Measurements from ENCODE around the gene ITPRID2. TPM values are rescaled to one million over a fixed set of nuclear protein-coding genes. Genes with fewer than 3 reads are reported as not detected.

Gene ITPRID2
- total RNA-seq, 1 donor from 2014 or later = 64.1 TPM

GRCh38 chr2:181857483-181857882 is 34.0 kb upstream of the ITPRID2 start:
- intact Hi-C loops (cut with DNase I) = no loop called here
- Histone ChIP-seq H3K36me3 (no peaks in the 10 kb centered on the region), H3K27me3 (no peaks in the 10 kb centered on the region), H3K4me1 (peaks cover 5% of the 10 kb centered on the region), H3K9me3 (no peaks in the 10 kb centered on the region), H3K4me3 (no peak overlapping the region), H3K27ac (no peak overlapping the region)
- TF ChIP-seq POLR2A (IDR thresholded peaks at IDR 0.05) = no peak
- peak in 1 of 2 donors; percentile 73 for TF ChIP-seq POLR2AphosphoS5 (IDR thresholded peaks at IDR 0.05; ENCODE audit: insufficient read depth in 1 of 2, low read depth in 1 of 2)
- TF ChIP-seq CTCF (IDR thresholded peaks at IDR 0.05) = no peak
- no peak for DNase-seq (ENCODE audit: extremely low spot score in 2 of 2)

GRCh38 chr2:181858600-181858999 is 32.9 kb upstream of the ITPRID2 start:
- Histone ChIP-seq H3K27ac (no peak overlapping the region), H3K9me3 (no peaks in the 10 kb centered on the region), H3K4me1 (peaks cover 5% of the 10 kb centered on the region), H3K27me3 (no peaks in the 10 kb centered on the region), H3K4me3 (no peak overlapping the region), H3K36me3 (no peaks in the 10 kb centered on the region)
- intact Hi-C loops (cut with DNase I) = no loop called here
- TF ChIP-seq POLR2AphosphoS5 (IDR thresholded peaks at IDR 0.05; ENCODE audit: insufficient read depth in 1 of 2, low read depth in 1 of 2) = peak in 1 of 2 donors; percentile 63
- TF ChIP-seq POLR2A (IDR thresholded peaks at IDR 0.05) = no peak
- no peak for DNase-seq (ENCODE audit: extremely low spot score in 2 of 2)

GRCh38 chr2:181859123-181859522 is 32.4 kb upstream of the ITPRID2 start:
- TF ChIP-seq CTCF (IDR thresholded peaks at IDR 0.05) (no peak), POLR2A (IDR thresholded peaks at IDR 0.05) (no peak), POLR2AphosphoS5 (IDR thresholded peaks at IDR 0.05; ENCODE audit: insufficient read depth in 1 of 2, low read depth in 1 of 2) (no peak)
- Histone ChIP-seq H3K4me1 (peaks cover 1% of the 10 kb centered on the region), H3K27me3 (no peaks in the 10 kb centered on the region), H3K9me3 (no peaks in the 10 kb centered on the region), H3K36me3 (no peaks in the 10 kb centered on the region), H3K4me3 (no peak overlapping the region), H3K27ac (no peak overlapping the region)
- DNase-seq (ENCODE audit: extremely low spot score in 2 of 2) = no peak
- intact Hi-C loops (cut with DNase I) = no loop called here

GRCh38 chr2:181859803-181860202 is 31.7 kb upstream of the ITPRID2 start:
- H3K4me3 ChIP-seq = no peak overlapping the region
- H3K36me3 ChIP-seq = no peaks in the 10 kb centered on the region
- no peak overlapping the region for H3K27ac ChIP-seq
- intact Hi-C loops (cut with DNase I) = no loop called here
- H3K9me3 ChIP-seq = no peaks in the 10 kb centered on the region
- H3K27me3 ChIP-seq = no peaks in the 10 kb centered on the region
- no peaks in the 10 kb centered on the region for H3K4me1 ChIP-seq
- TF ChIP-seq POLR2AphosphoS5 (IDR thresholded peaks at IDR 0.05; ENCODE audit: insufficient read depth in 1 of 2, low read depth in 1 of 2) (no peak), CTCF (IDR thresholded peaks at IDR 0.05) (no peak), POLR2A (IDR thresholded peaks at IDR 0.05) (no peak)
- no peak for DNase-seq (ENCODE audit: extremely low spot score in 2 of 2)

GRCh38 chr2:181861379-181861778 is 30.2 kb upstream of the ITPRID2 start:
- Histone ChIP-seq H3K4me1 (no peaks in the 10 kb centered on the region), H3K9me3 (no peaks in the 10 kb centered on the region), H3K27ac (no peak overlapping the region), H3K27me3 (no peaks in the 10 kb centered on the region), H3K36me3 (no peaks in the 10 kb centered on the region), H3K4me3 (no peak overlapping the region)
- no peak for DNase-seq (ENCODE audit: extremely low spot score in 2 of 2)
- TF ChIP-seq POLR2A (IDR thresholded peaks at IDR 0.05) (no peak), CTCF (IDR thresholded peaks at IDR 0.05) (no peak)
- intact Hi-C loops (cut with DNase I) = no loop called here
